Measurements from ENCODE around the gene PTH1R.

PTH1R gene

DNA sequence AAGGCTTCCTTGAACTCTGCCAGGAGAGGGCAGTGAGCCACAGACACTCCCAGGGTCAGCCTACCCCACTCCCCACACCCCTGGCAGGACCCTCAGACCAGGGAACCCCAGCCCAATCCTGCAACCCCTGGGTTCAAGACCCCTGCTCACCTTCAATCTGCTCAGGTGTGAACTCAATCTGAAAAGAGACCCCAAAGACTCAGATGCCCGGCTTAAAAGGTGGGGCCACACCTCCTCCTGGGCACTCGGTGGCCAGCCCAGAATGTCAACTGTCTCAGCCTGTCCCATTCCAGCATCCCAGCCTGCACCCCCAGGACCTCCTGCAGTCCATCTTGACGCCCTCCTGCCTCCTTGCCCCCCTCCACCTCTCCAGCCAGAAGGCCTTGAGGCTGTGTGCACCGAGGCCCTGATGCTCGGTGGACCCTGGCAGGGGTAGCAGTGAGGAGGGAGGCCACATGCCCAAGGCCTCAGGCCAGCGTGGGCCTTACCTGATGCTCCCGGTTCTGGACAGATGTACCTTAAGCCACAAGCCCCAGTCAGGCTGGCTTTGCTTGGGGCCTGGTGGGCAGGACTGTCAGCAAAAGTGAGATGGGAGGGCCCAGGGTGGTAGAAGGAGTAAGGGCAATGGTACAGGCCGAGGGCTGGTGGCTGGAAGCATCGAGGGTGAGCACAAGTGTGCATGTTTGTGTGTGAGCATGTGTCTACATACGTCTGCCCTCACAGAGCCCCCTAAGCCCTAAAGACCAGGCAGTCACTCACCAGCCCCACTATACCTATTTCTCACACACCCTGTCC lies 16.5 kb upstream of the PTH1R start:
- no peak for DNase-seq (ENCODE audit: low read depth)
- no peak for TF ChIP-seq MYC (IDR thresholded peaks at IDR 0.05; ENCODE audit: low read depth, low read length)
- no peak for TF ChIP-seq MAX (IDR thresholded peaks at IDR 0.05; ENCODE audit: low read depth, low read length)
- no peak for TF ChIP-seq POLR2A (IDR thresholded peaks at IDR 0.05; ENCODE audit: extremely low read depth, insufficient read length)
- no peak for TF ChIP-seq CTCF (IDR thresholded peaks at IDR 0.05; ENCODE audit: low read depth, low read length)
- no peak overlapping the region for H3K4me3 ChIP-seq (ENCODE audit: low read depth, low read length)

DNA sequence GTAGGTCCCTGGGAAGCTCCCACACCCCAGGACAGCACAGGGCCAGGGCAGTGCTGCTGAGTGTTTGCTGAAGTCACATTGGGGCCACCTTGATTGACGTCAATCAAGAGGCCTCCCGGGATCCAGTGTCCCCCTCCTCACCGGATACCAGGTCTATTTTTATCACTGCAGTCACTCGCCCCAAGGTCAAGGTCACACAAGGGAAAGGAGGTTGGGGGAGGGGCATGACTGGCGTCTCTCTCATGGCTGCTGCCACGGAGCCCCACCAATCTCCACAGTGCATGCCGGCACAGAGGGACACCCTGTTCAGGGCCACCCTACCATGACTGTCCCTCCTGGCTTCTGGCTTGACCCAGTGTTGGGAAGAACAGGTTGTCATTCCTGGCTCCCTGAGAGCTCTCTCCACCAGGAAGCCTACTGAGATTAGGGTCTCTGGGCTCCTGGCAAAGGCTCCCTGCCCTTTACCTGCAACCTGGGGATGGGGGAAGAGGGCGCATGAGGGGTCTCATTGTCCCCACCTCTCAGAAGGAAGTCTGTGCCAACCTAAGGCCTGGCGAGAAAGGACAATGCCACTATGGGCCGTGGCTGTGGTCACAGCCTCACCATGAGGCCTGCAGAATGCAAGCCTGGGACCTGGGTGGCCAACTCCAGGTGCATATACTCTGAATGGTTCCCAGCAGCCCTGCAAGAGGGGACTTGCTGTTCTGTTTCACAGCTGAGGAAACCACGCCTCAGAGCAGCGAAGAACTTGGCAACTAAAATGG lies 15.7 kb upstream of the PTH1R start:
- no peak overlapping the region for H3K4me3 ChIP-seq (ENCODE audit: low read depth, low read length)
- DNase-seq (ENCODE audit: low read depth), result no peak
- no peak for TF ChIP-seq POLR2A (IDR thresholded peaks at IDR 0.05; ENCODE audit: extremely low read depth, insufficient read length)
- no peak for TF ChIP-seq CTCF (IDR thresholded peaks at IDR 0.05; ENCODE audit: low read depth, low read length)
- no peak for TF ChIP-seq MYC (IDR thresholded peaks at IDR 0.05; ENCODE audit: low read depth, low read length)
- no peak for TF ChIP-seq MAX (IDR thresholded peaks at IDR 0.05; ENCODE audit: low read depth, low read length)

GRCh38 chr3:46862369-46863025 lies 15.0 kb upstream of the PTH1R start:
- H3K4me3 ChIP-seq (ENCODE audit: low read depth, low read length), result no peak overlapping the region
- no peak for TF ChIP-seq MAX (IDR thresholded peaks at IDR 0.05; ENCODE audit: low read depth, low read length)
- no peak for TF ChIP-seq CTCF (IDR thresholded peaks at IDR 0.05; ENCODE audit: low read depth, low read length)
- TF ChIP-seq MYC (IDR thresholded peaks at IDR 0.05; ENCODE audit: low read depth, low read length), result no peak
- no peak for TF ChIP-seq POLR2A (IDR thresholded peaks at IDR 0.05; ENCODE audit: extremely low read depth, insufficient read length)
- no peak for DNase-seq (ENCODE audit: low read depth)

DNA sequence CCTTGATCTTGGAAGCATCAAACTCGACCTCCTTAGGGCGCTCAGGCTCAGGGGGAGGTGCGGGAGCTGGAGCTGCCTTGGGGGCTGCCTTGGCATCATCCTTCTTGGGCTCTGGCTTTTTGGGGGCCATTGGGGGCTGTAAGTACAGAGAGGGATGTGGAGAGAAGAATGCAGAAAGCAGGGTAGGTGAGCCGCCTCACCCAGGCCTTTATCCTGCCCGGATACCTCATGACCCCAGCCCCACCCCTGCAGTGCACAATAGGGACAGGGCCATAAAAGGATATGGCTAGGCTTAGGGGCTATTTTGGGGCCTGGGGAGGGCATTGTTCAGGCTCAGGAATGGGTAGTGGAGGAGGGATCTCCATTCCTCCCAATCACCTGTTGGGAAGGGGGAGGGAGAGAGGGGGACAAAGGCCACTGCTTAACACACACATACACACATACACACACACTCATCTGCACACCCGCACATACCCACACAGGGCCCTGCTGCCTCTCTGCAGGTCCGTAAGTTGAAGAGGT lies 14.2 kb upstream of the PTH1R start, which contains the start of gene MYL3:
Gene MYL3, minus strand, starts transcription at position 184 of the 522 bp plus-strand sequence. Its CDS starts 54 bp downstream, at position 130.
- DNase-seq (ENCODE audit: low read depth), result no peak
- H3K4me3 ChIP-seq (ENCODE audit: low read depth, low read length), result no peak within 1 kb of the TSS
- no peak for TF ChIP-seq CTCF (IDR thresholded peaks at IDR 0.05; ENCODE audit: low read depth, low read length)
- TF ChIP-seq MAX (IDR thresholded peaks at IDR 0.05; ENCODE audit: low read depth, low read length), result no peak
- TF ChIP-seq POLR2A (IDR thresholded peaks at IDR 0.05; ENCODE audit: extremely low read depth, insufficient read length), result no peak
- TF ChIP-seq MYC (IDR thresholded peaks at IDR 0.05; ENCODE audit: low read depth, low read length), result no peak

DNA sequence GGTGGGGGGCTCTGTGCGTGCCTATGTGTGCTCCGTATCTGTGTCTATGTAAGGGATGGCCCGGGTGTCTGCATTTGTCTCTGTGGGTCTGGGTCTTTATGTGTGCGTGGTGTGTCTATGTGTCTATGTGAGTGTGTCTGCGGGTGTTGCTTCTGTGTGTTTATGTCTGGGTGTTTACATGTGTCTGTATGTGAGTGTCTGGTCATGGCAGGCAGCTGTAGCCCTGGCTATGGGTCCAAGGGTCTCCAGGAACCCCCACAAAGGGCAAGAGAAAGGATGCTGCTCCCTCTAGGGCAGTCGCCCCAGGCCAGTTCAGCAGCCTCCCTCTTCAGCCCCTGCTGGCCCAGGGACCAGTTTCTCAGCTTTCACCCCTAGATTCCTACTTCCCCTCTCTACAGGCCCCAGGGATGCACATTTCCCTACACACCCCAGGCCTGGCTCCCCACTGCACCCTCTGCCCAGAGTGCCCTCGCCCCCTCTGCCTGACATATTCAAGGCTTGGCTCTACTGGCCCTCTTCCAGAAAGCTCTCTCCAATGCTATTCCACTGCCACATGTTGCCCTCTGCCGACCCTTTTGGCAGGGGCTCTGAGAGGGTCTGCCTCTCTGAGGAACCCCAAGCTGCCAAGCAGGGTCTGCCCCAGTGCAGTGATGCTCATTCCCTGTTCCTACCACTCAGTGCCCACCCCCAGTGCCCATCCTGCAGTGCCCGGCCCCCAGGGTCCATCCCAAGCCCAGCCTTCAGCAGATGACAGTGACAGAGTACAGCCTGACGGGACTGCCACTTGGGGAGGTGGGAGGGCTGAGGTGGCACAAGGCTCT lies 13.2 kb upstream of the PTH1R start:
- TF ChIP-seq MAX (IDR thresholded peaks at IDR 0.05; ENCODE audit: low read depth, low read length) (no peak), POLR2A (IDR thresholded peaks at IDR 0.05; ENCODE audit: extremely low read depth, insufficient read length) (no peak), CTCF (IDR thresholded peaks at IDR 0.05; ENCODE audit: low read depth, low read length) (no peak), MYC (IDR thresholded peaks at IDR 0.05; ENCODE audit: low read depth, low read length) (no peak)
- no peak for DNase-seq (ENCODE audit: low read depth)
- no peak overlapping the region for H3K4me3 ChIP-seq (ENCODE audit: low read depth, low read length)

Data from NB4 (cell line).